ENCODE results near the gene MARCHF3. TPM values are rescaled to one million over a fixed set of nuclear protein-coding genes. Genes with fewer than 3 reads are reported as not detected.
"Not testable (repeated sequence)": the region's sequence is repeated elsewhere in the genome, so short reads cannot be mapped to it uniquely, and the experiment has no call there.

The MARCHF3 gene
- polyA plus RNA-seq, 12 donors, result 6.0 to 13.0 (median 8.1) TPM; not detected in 1

- no peak for DNase-seq
Observed at GRCh38 chr5:126921241-126922091, 108.9 kb downstream of the MARCHF3 start.

GRCh38 chr5:126920291-126920690 is 110.1 kb downstream of the MARCHF3 start:
- DNase-seq, result peak; percentile 85

- no peak for DNase-seq
Observed at GRCh38 chr5:126919566-126919965, 110.8 kb downstream of the MARCHF3 start.

DNA sequence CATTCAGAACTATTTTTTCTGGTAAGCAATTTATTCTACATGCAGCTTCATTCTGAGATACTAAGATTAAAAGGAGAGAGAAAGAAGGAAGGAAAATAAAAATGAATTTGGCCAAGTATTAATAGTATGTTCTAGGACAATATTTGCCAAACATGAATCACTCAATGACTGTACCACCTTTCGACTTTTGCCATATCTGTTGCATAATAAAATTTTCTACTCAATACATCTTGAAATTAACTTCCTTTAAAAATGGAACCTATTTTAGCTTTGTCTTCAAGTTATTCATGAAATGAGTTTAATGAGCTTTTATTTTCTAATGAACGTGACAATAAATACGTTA is 111.8 kb downstream of the MARCHF3 start:
- no peak for DNase-seq

DNA sequence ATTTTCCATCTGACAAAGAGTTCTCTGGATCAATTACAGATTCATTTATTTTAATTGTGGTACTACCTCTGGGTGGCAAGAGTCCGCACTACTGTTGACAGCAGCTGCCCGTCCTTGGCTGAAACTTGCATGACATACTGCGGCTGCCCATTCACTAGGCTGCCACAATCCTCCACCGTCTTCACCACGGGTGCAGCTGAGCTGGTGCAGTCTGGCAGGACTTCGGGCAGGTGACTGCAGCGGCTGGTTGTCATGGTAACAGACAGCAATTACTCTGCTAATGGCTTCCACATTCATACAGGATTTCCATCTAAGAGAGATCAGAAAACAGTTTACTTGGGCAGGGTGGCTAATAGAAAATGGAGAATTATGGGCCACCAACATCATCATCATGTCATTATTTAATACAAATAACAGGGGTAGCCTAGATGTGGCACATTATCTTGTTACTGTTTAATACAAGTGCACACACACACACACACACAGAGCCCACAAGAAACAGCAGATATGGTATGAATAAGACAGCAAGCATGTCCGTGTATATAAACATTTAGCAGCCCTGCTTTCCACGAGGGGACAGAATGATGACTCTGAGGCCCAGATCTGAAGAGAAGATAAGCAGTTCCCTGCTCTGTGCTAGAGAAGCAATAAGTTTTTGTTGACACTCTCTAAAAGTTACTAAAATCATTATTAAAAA is 112.3 kb downstream of the MARCHF3 start:
- DNase-seq, result no peak

- DNase-seq, result no peak
Observed at GRCh38 chr5:126915496-126915895, 114.9 kb downstream of the MARCHF3 start.

DNA sequence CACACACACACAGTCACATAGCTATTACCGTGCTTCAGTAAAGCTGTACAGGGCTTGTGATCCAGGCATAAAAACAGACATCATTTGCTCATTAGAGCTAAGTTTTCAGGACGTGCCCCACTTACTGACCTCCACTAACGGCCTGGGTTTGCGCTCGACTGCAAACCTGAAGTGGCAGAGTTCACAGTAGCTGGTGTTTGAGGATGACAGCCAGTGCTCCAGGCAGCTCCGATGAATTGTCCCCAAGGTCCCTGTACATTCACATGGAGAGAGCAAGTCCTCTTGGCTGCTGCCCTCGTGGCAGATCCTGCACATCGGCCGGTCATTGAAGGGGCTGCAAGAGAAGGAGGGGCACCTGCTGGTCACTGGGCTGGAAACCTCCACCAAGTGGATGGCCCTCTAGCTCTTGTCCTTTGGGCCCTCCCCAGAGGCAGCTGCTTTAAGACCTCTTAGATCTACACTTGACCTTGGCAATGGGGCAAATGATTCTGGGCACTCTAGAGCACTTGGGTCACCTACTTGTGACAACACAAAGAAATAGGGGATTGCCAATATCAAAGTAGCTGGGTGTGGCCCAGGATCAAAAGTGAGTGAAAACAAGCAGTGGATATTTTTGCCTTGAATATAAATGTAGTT is 115.4 kb downstream of the MARCHF3 start:
- no peak for DNase-seq

DNA sequence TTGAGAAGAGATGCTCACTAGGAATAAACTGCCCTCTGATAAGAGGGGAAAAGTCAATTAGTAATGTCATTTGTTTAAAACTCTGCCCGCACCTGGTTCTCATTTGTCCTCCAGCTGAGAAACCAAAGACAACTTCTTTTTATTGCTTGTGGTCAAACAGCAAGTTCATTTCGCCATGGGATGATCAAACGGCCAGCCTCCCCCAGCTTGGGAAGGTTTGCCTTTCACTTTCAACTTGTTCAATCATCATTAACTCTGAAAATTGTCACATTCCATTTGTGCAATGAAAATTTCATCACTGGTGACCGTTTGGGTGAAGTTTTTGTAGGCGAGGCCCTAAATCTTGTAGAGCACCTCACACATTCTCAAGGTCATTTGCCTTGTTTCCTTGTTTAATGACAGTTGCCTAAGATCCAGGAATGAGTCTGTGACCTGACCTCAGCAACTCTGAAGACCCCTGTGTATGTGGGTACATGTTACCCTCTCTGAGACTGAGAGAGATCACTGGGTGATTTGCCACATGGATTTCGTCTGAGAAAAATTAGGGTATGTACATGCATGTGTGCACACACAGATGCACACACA is 117.7 kb downstream of the MARCHF3 start:
- DNase-seq, result no peak

- no peak for DNase-seq
Observed at GRCh38 chr5:126911986-126912385, 118.4 kb downstream of the MARCHF3 start.

- no peak for DNase-seq
Observed at GRCh38 chr5:126909856-126910255, 120.5 kb downstream of the MARCHF3 start.

- DNase-seq, result not testable (repeated sequence)
Observed at GRCh38 chr5:126904407-126904806, 126.0 kb downstream of the MARCHF3 start.

- no peak for DNase-seq
Observed at GRCh38 chr5:126900796-126901195, 129.6 kb downstream of the MARCHF3 start.

- DNase-seq, result no peak
Observed at GRCh38 chr5:126899476-126899875, 130.9 kb downstream of the MARCHF3 start.

DNA sequence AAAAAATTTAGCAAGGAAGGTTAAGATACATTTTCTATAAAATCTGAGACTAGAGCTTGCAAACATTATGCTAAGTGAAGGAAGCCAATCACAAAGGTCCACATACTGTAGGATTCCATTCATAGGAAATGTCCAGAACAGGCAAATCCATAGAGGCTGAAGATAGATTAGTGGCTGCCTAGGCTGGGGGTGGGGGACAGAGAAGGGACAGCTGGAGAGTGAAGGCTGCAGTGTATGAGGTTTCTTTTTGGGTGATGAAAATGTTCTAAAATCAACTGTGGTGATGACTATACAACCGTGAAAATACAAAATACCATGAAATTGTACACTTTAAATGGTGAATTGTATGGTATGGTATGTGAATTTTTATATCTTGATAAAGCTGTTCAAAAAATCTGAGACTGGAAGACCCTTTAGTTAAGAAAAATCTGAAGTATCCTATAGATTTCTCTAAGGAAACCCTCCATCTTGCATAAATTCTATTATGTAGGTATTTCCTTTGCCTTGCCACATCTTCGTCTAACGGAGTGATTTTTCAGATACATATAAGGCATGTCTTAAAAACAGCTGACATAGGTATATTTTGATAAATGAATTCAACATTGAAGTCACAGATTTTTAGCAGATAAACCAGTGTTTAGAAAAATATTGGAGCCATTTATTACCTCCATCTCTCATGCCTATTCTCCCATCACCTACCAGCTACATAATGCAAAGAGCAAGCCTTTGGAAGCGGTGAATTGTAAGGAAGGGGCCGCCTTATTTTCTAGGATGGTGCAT is 132.3 kb downstream of the MARCHF3 start:
- DNase-seq, result no peak

- no peak for DNase-seq
Observed at GRCh38 chr5:126896170-126896702, 134.1 kb downstream of the MARCHF3 start.

- not testable (repeated sequence) for DNase-seq
Observed at GRCh38 chr5:126895712-126896111, 134.6 kb downstream of the MARCHF3 start.

GRCh38 chr5:126890414-126890813 is 139.9 kb downstream of the MARCHF3 start:
- DNase-seq, result not testable (repeated sequence)

GRCh38 chr5:126888175-126888574 is 142.2 kb downstream of the MARCHF3 start:
- DNase-seq, result no peak

DNA sequence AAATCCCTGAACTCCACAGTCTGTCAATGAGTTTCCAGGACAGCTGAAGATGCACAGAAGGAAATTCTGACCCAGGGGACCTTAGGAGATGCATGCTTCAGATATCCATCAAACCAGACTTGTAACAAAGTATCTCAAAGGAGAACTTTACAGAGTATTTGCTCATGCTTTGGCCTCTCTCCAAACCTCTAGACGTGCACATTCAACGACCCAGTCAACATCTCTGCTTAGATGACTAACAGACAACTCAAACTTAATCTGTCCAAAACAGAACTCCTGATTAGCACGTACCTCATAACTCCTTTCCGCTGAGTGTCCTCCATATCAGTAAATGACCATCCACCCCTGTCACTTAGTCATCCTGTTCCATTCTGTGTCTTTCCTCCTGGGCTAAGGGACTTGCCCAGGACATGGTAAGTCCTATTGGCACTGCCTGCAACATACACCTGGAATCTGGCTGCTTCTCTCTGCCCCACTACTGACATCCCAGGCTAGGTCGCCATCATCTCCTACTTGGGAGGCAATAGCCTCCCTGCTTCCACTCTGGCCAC is 146.0 kb downstream of the MARCHF3 start:
- no peak for DNase-seq

GRCh38 chr5:126883564-126884245 is 146.7 kb downstream of the MARCHF3 start:
- DNase-seq, result no peak
